Lung (tissue), 12 donors: ENCODE results near the gene GJB3. TPM values are rescaled to one million over a fixed set of nuclear protein-coding genes. Genes with fewer than 3 reads are reported as not detected.

ENCODE experiments used
- ATAC-seq: fragments of 200-7000 bp; cut with Tn5 transposase; one replicate; pipeline ENCODE4 v1.9.1; 2020; ENCODE audit warnings: moderate number of reproducible peaks; ENCODE audit not compliant: insufficient read depth, low FRiP score
- DNase-seq, 3 donors: peaks; one replicate each; pipeline ENCODE4 v3.0.0-alpha.2; 2013 to 2017
- H3K27ac ChIP-seq, 2 donors: one replicate each; pipeline ENCODE4 v1.5.1; 2013; ENCODE audit warnings: mild to moderate bottlenecking in 2 of 2, moderate library complexity in 2 of 2, control low read depth in 1 of 2, inconsistent platforms in 1 of 2, low read depth in 1 of 2, low read length in 1 of 2
- H3K27me3 ChIP-seq, 3 donors: one replicate each; pipeline ENCODE4 v1.5.1; 2013; ENCODE audit warnings: low read length in 2 of 3; ENCODE audit not compliant: control insufficient read depth in 3 of 3, insufficient read depth in 3 of 3
- H3K36me3 ChIP-seq, 4 donors: one replicate each; pipeline ENCODE4 v1.5.1; 2013; ENCODE audit warnings: low read length in 4 of 4, mild to moderate bottlenecking in 1 of 4, moderate library complexity in 1 of 4; ENCODE audit not compliant: control insufficient read depth in 4 of 4, insufficient read depth in 4 of 4
- H3K4me1 ChIP-seq, 5 donors: one replicate each; pipeline ENCODE4 v1.5.1; 2013; ENCODE audit warnings: low read length in 5 of 5, mild to moderate bottlenecking in 2 of 5, moderate library complexity in 1 of 5; ENCODE audit not compliant: control insufficient read depth in 5 of 5, insufficient read depth in 5 of 5
- H3K4me3 ChIP-seq: one replicate; pipeline ENCODE4 v1.5.1; 2013; ENCODE audit warnings: mild to moderate bottlenecking, control low read depth, moderate library complexity
- H3K9ac ChIP-seq, 2 donors: one replicate each; pipeline ENCODE4 v1.5.1; 2013; ENCODE audit warnings: low read length in 2 of 2, control low read depth in 1 of 2; ENCODE audit not compliant: insufficient read depth in 1 of 2
- H3K9me3 ChIP-seq, 4 donors: one replicate each; pipeline ENCODE4 v1.5.1; 2013; ENCODE audit warnings: low read length in 3 of 4, mild to moderate bottlenecking in 1 of 4, moderate library complexity in 1 of 4; ENCODE audit not compliant: control insufficient read depth in 4 of 4, insufficient read depth in 3 of 4
- CTCF ChIP-seq: IDR thresholded peaks from 2 replicates; pipeline ENCODE4 v1.5.1; 2012; ENCODE audit warnings: mild to moderate bottlenecking; ENCODE audit errors: control extremely low read depth, extremely low read depth
- WGBS, 2 donors: extraction: QIAGEN DNeasy Blood & Tissue Kit; methylation state at CpG; one replicate each; pipeline ENCODE4 v1.1.7; 2013; 5-methylcytosine and 5-hydroxymethylcytosine counted together
- polyA plus RNA-seq, 2 donors: library from polyadenylated mRNA; stranded (reverse); fragments of 200-250 nt; gene quantifications; one replicate each; pipeline ENCODE4 v1.2.1, GENCODE V29; 2013
- total RNA-seq, 2 donors: library from RNA; depleted of rRNA in 1 of 2; stranded (reverse); fragments of >200 nt in 1 of 2; gene quantifications; one replicate each; pipeline ENCODE4 v1.2.1, GENCODE V29; 2014 to 2021
- donor health status: control.
- donor health status: control.
- donor health status: Bipolar disorder and iron deficiency.
- donor health status: healthy.
- donor health status: DM: yes; HTN: yes; CAD: no.

The GJB3 gene
- total and polyA plus RNA-seq, 4 donors = 0.51 to 2.5 (median 0.65) TPM

- Histone ChIP-seq H3K27ac (no peak overlapping the region), H3K27me3 (no peaks in the 10 kb centered on the region), H3K9ac (no peak overlapping the region), H3K4me3 (no peak overlapping the region), H3K9me3 (peaks cover 0 to 6% (median 0%) of the 10 kb centered on the region in 4 donors), H3K4me1 (no peaks in the 10 kb centered on the region), H3K36me3 (no peaks in the 10 kb centered on the region)
- no peak for DNase-seq
- no peak for TF ChIP-seq CTCF
- ATAC-seq = no peak
- 93 to 94% methylated on average over 21 of the region's 21 CpGs for WGBS, 2 donors
Observed at GRCh38 chr1:34757386-34757785, 23.6 kb upstream of the GJB3 start.

- H3K36me3 ChIP-seq = no peaks in the 10 kb centered on the region
Observed at GRCh38 chr1:34758751-34759150, 22.3 kb upstream of the GJB3 start.

GRCh38 chr1:34759503-34760357 is 21.3 kb upstream of the GJB3 start, which contains the start of gene GJB4:
TSS of gene GJB4 (plus strand) at chr1:34759740. CDS start at chr1:34761255, 1,515 bp downstream.
- H3K9me3 ChIP-seq = peaks cover 0 to 9% (median 0%) of the 10 kb centered on the region in 4 donors
- H3K27ac ChIP-seq = no peak within 1 kb of the TSS
- DNase-seq (no peak), ATAC-seq (no peak)
- no peak within 1 kb of the TSS for H3K9ac ChIP-seq
- no peak within 1 kb of the TSS for H3K4me3 ChIP-seq
- WGBS, 2 donors = 61 to 75% methylated on average over 10 of the region's 10 CpGs
- no peak for TF ChIP-seq CTCF
- H3K36me3 ChIP-seq = no peaks in the 10 kb centered on the region
- no peaks in the 10 kb centered on the region for H3K27me3 ChIP-seq
- H3K4me1 ChIP-seq = no peaks in the 10 kb centered on the region

More at GRCh38 chr1:34758751-34759150, 22.3 kb upstream of the GJB3 start:
- DNase-seq = no peak
- no peak for ATAC-seq
- no peaks in the 10 kb centered on the region for H3K4me1 ChIP-seq
- no peaks in the 10 kb centered on the region for H3K27me3 ChIP-seq
- no peak overlapping the region for H3K27ac ChIP-seq
- H3K9ac ChIP-seq = no peak overlapping the region
- H3K4me3 ChIP-seq = no peak overlapping the region
- whole genome bisulfite sequencing, 2 donors = 75 to 82% methylated on average over 4 of the region's 4 CpGs
- peaks cover 0 to 6% (median 0%) of the 10 kb centered on the region in 4 donors for H3K9me3 ChIP-seq
- no peak for TF ChIP-seq CTCF
